COLO668 (cell line): ENCODE measurements around the gene RECK.
"Not testable (repeated sequence)": the region's sequence is repeated elsewhere in the genome, so short reads cannot be mapped to it uniquely, and the experiment has no call there.

ENCODE experiments used
- DNase-seq: peaks from one replicate; lab custom pipeline; 2025; ENCODE audit not compliant: unreplicated experiment; lab: John Stamatoyannopoulos, UW

Gene RECK

GRCh38 chr9:36110434-36110833 is 73.7 kb downstream of the RECK start:
- no peak for DNase-seq

- DNase-seq = no peak
These were observed 75.8 kb downstream of the RECK start for GRCh38 chr9:36112516-36112915.

- no peak for DNase-seq
These were observed 77.3 kb downstream of the RECK start for GRCh38 chr9:36113999-36114398.

- DNase-seq = no peak
These were observed 79.9 kb downstream of the RECK start for GRCh38 chr9:36116593-36116992.

GRCh38 chr9:36118201-36118600 is 81.5 kb downstream of the RECK start:
- DNase-seq = no peak

- DNase-seq = no peak
These were observed 82.0 kb downstream of the RECK start for GRCh38 chr9:36118706-36119105.

GRCh38 chr9:36119476-36119875 is 82.8 kb downstream of the RECK start:
- no peak for DNase-seq

GRCh38 chr9:36120705-36121104 is 84.0 kb downstream of the RECK start:
- DNase-seq = no peak

- no peak for DNase-seq
These were observed 85.3 kb downstream of the RECK start for GRCh38 chr9:36121971-36122370.

- DNase-seq = no peak
These were observed 86.8 kb downstream of the RECK start for GRCh38 chr9:36123515-36123914.

- DNase-seq = no peak
These were observed 88.5 kb downstream of the RECK start for GRCh38 chr9:36125062-36125855.

- no peak for DNase-seq
These were observed 89.5 kb downstream of the RECK start for GRCh38 chr9:36126016-36126730.

GRCh38 chr9:36127652-36128244 is 91.0 kb downstream of the RECK start:
- no peak for DNase-seq

- no peak for DNase-seq
These were observed 91.6 kb downstream of the RECK start for GRCh38 chr9:36128349-36128748.

- no peak for DNase-seq
These were observed 92.4 kb downstream of the RECK start for GRCh38 chr9:36129139-36129538.

- not testable (repeated sequence) for DNase-seq
These were observed 95.0 kb downstream of the RECK start for GRCh38 chr9:36131666-36132065.

- no peak for DNase-seq
These were observed 95.4 kb downstream of the RECK start for GRCh38 chr9:36132086-36132485.

- no peak for DNase-seq
These were observed 98.2 kb downstream of the RECK start for GRCh38 chr9:36134761-36135505.

GRCh38 chr9:36135741-36136271 is 99.1 kb downstream of the RECK start:
- DNase-seq = no peak

- DNase-seq = peak; percentile 17
These were observed 99.7 kb downstream of the RECK start, which contains the start of gene GLIPR2 for GRCh38 chr9:36136272-36136893. Gene GLIPR2, plus strand, starts transcription at chr9:36136733. Its CDS starts 46 bp downstream, at chr9:36136779.
